Loucy (cell line): ENCODE measurements around the gene NKAIN4.

Experiments used
- EZH2phosphoT487 ChIP-seq: fragments of 200-600 bp; IDR thresholded peaks from 2 replicates; pipeline ENCODE4 v1.6.1; 2018; ENCODE audit warnings: antibody characterized with exemption, mild to moderate bottlenecking, moderate library complexity, borderline replicate concordance
- TF ChIP-seq, protein P1 (sequence below): fragments of 200-600 bp; sonication (generic); conservative IDR thresholded peaks from 2 replicates; pipeline ENCODE4 v1.5.1; 2014; ENCODE audit warnings: mild to moderate bottlenecking, antibody characterized with exemption, low read length

DNA sequence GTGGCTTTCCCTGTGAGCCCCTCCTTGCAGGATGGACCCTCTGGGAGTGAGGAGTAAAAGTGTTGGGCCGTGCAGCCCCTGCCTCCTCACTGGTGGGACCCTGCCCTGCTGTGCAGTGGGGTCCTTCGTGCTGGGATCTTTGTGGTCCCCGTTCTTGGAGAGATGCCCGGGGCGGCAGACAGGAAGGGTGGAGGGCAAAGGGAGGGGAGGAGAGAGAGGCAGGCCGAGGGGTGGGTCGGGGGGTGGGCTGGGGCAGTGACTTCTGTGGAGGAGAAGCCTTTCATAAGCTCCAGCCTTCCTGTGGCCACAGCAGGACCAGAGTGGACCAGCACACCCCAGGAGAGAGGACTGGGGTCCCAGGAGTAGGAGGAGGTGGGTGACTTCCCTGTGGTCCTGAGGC is 38.6 kb upstream of the NKAIN4 start, which contains the start of gene COL20A1:
- TF ChIP-seq, protein P1, sequence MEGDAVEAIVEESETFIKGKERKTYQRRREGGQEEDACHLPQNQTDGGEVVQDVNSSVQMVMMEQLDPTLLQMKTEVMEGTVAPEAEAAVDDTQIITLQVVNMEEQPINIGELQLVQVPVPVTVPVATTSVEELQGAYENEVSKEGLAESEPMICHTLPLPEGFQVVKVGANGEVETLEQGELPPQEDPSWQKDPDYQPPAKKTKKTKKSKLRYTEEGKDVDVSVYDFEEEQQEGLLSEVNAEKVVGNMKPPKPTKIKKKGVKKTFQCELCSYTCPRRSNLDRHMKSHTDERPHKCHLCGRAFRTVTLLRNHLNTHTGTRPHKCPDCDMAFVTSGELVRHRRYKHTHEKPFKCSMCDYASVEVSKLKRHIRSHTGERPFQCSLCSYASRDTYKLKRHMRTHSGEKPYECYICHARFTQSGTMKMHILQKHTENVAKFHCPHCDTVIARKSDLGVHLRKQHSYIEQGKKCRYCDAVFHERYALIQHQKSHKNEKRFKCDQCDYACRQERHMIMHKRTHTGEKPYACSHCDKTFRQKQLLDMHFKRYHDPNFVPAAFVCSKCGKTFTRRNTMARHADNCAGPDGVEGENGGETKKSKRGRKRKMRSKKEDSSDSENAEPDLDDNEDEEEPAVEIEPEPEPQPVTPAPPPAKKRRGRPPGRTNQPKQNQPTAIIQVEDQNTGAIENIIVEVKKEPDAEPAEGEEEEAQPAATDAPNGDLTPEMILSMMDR = no peak
- no peak for TF ChIP-seq EZH2phosphoT487
